Epidermal melanocyte (primary cell): ENCODE results near the gene TMPRSS11D.

ENCODE experiments used
- DNase-seq: peaks from one replicate; pipeline ENCODE4 v3.0.0; 2011; ENCODE audit warnings: low spot score; ENCODE audit not compliant: insufficient read length

TMPRSS11D gene

GRCh38 chr4:67883902-67884301 is at the start of gene TMPRSS11D:
Gene TMPRSS11D (minus strand): TSS chr4:67884002. CDS start chr4:67883933, 69 bp downstream.
- DNase-seq, result no peak

- no peak for DNase-seq
Observed at GRCh38 chr4:67933038-67933437, 49.2 kb upstream of the TMPRSS11D start.

- DNase-seq, result no peak
Observed at GRCh38 chr4:67931256-67931655, 47.5 kb upstream of the TMPRSS11D start.

- no peak for DNase-seq
Observed at GRCh38 chr4:67929426-67929825, 45.6 kb upstream of the TMPRSS11D start.

- DNase-seq, result no peak
Observed at GRCh38 chr4:67928546-67928945, 44.7 kb upstream of the TMPRSS11D start.

GRCh38 chr4:67927251-67927650 is 43.4 kb upstream of the TMPRSS11D start:
- no peak for DNase-seq

- no peak for DNase-seq
Observed at GRCh38 chr4:67926485-67926884, 42.7 kb upstream of the TMPRSS11D start.

GRCh38 chr4:67922697-67923096 is 38.9 kb upstream of the TMPRSS11D start:
- no peak for DNase-seq

- no peak for DNase-seq
Observed at GRCh38 chr4:67918428-67918827, 34.6 kb upstream of the TMPRSS11D start.

- DNase-seq, result no peak
Observed at GRCh38 chr4:67915400-67915966, 31.7 kb upstream of the TMPRSS11D start.

- no peak for DNase-seq
Observed at GRCh38 chr4:67912080-67912479, 28.3 kb upstream of the TMPRSS11D start.

GRCh38 chr4:67911638-67912037 is 27.8 kb upstream of the TMPRSS11D start:
- no peak for DNase-seq

- no peak for DNase-seq
Observed at GRCh38 chr4:67911141-67911540, 27.3 kb upstream of the TMPRSS11D start.

- DNase-seq, result no peak
Observed at GRCh38 chr4:67910585-67910905, 26.7 kb upstream of the TMPRSS11D start.

- DNase-seq, result no peak
Observed at GRCh38 chr4:67909905-67910584, 26.2 kb upstream of the TMPRSS11D start.

GRCh38 chr4:67907650-67908049 is 23.8 kb upstream of the TMPRSS11D start:
- DNase-seq, result no peak

- DNase-seq, result no peak
Observed at GRCh38 chr4:67899096-67899495, 15.3 kb upstream of the TMPRSS11D start.

- no peak for DNase-seq
Observed at GRCh38 chr4:67897686-67898085, 13.9 kb upstream of the TMPRSS11D start.

- DNase-seq, result no peak
Observed at GRCh38 chr4:67896421-67897065, 12.7 kb upstream of the TMPRSS11D start.

- DNase-seq, result no peak
Observed at GRCh38 chr4:67894659-67895058, 10.9 kb upstream of the TMPRSS11D start.

GRCh38 chr4:67892905-67893304 is 9.1 kb upstream of the TMPRSS11D start:
- no peak for DNase-seq

GRCh38 chr4:67892253-67892652 is 8.5 kb upstream of the TMPRSS11D start:
- no peak for DNase-seq

- no peak for DNase-seq
Observed at GRCh38 chr4:67891645-67892044, 7.8 kb upstream of the TMPRSS11D start.
